GM12878 (cell line): ENCODE data around the gene SPAG9. TPM values are rescaled to one million over a fixed set of nuclear protein-coding genes. Genes with fewer than 3 reads are reported as not detected.

ENCODE experiments used
- ATAC-seq: fragments of 200-7000 bp; cut with Tn5 transposase; 3 replicates; pipeline ENCODE4 v1.9.1; 2020; ENCODE audit warnings: mild to moderate bottlenecking, moderate library complexity
- BruUV-seq: library from RNA; stranded (reverse); fragments of 400-500 nt; replicated peaks from 2 replicates; lab custom pipeline; 2021; lab: Mats Ljungman, UMichigan
- CTCF ChIA-PET: fragments of 300-600 bp; sonication (Branson Sonifier 250); formaldehyde crosslinking; extraction: SDS; loops from one replicate; lab custom pipeline; 2021; ENCODE audit warnings: inconsistent platforms; lab: Yijun Ruan, JAX
- POLR2A ChIA-PET: fragments of 350-600 bp; formaldehyde crosslinking; extraction: SDS; loops from one replicate; lab custom pipeline; 2021; ENCODE audit warnings: inconsistent platforms; lab: Charles Lee
- RAD21 ChIA-PET: fragments of 300-600 bp; sonication (Branson Sonifier 250); formaldehyde crosslinking; loops from one replicate; lab custom pipeline; 2023; ENCODE audit warnings: antibody characterized with exemption; ENCODE audit not compliant: unreplicated experiment; lab: Charles Lee
- SMC1A ChIA-PET: fragments of 300-600 bp; sonication (Branson Sonifier 250); formaldehyde crosslinking; loops from one replicate; lab custom pipeline; 2023; ENCODE audit not compliant: unreplicated experiment, uncharacterized antibody; lab: Charles Lee
- DNase-seq: peaks from one replicate; pipeline ENCODE4 v3.0.0-alpha.2; 2011; ENCODE audit warnings: low read depth, low spot score
- FAIRE-seq: peaks from 3 replicates; lab custom pipeline; 2011; peaks lifted over from hg19 to GRCh38; lab: Jason Lieb, UNC
- H2AFZ ChIP-seq: 2 replicates; pipeline ENCODE4 v1.6.0; 2011; ENCODE audit warnings: low read depth, low read length, control low read depth; ENCODE audit not compliant: control insufficient read depth
- H3K27ac ChIP-seq: 2 replicates; pipeline ENCODE4 v1.5.1; 2011; ENCODE audit warnings: control low read depth; ENCODE audit not compliant: control insufficient read depth, insufficient read depth
- H3K27me3 ChIP-seq, 2 experiments: replicated peaks in 1 of 2; 2 replicates each; pipeline versions ENCODE4 v1.6.0 to v1.6.1; 2011; ENCODE audit warnings: low read length in 1 of 2; ENCODE audit not compliant: control insufficient read depth in 2 of 2, insufficient read depth in 2 of 2
- H3K36me3 ChIP-seq, 2 experiments: 2 replicates each; pipeline ENCODE4 v1.5.1; 2011; ENCODE audit warnings: low read length in 1 of 2; ENCODE audit not compliant: control insufficient read depth in 2 of 2, insufficient read depth in 2 of 2
- H3K4me1 ChIP-seq: 2 replicates; pipeline ENCODE4 v1.6.1; 2011; ENCODE audit warnings: mild to moderate bottlenecking, low read length, moderate library complexity, mixed read lengths; ENCODE audit not compliant: control insufficient read depth, insufficient read depth
- H3K4me2 ChIP-seq: 2 replicates; pipeline ENCODE4 v1.6.0; 2011; ENCODE audit warnings: control low read depth; ENCODE audit not compliant: control insufficient read depth, insufficient read depth
- H3K4me3 ChIP-seq: fragments of 200-600 bp; sonication (generic); 2 replicates; pipeline ENCODE4 v1.5.1; 2016
- H3K79me2 ChIP-seq: 2 replicates; pipeline ENCODE4 v1.6.0; 2011; ENCODE audit warnings: low read length; ENCODE audit not compliant: control insufficient read depth, insufficient read depth
- H3K9ac ChIP-seq: 2 replicates; pipeline ENCODE4 v1.8.0; 2011; ENCODE audit warnings: low read length, control low read depth, mixed read lengths; ENCODE audit not compliant: control insufficient read depth, insufficient read depth
- H3K9me3 ChIP-seq: replicated peaks from 3 replicates; pipeline ENCODE4 v1.5.1; 2011; ENCODE audit warnings: mild to moderate bottlenecking, low read length; ENCODE audit not compliant: control insufficient read depth, insufficient read depth
- H4K20me1 ChIP-seq: 2 replicates; pipeline ENCODE4 v1.6.0; 2011; ENCODE audit not compliant: control insufficient read depth, insufficient read depth
- ATF7 ChIP-seq: fragments of 450-650 bp; IDR thresholded peaks from 2 replicates; pipeline ENCODE4 v1.6.1; 2016; ENCODE audit warnings: low read depth, mild to moderate bottlenecking
- BACH1 ChIP-seq: fragments of 450-650 bp; IDR thresholded peaks from 2 replicates; pipeline ENCODE4 v1.6.1; 2017; ENCODE audit warnings: mild to moderate bottlenecking, borderline replicate concordance
- BRCA1 ChIP-seq: IDR thresholded peaks from 2 replicates; pipeline ENCODE4 v1.6.1; 2011; ENCODE audit warnings: low read depth, low read length, improper control_type of control experiment
- CEBPB ChIP-seq, 2 experiments: fragments of 150-350 bp in 1 of 2; IDR thresholded peaks; 2 replicates each; pipeline ENCODE4 v1.6.1; 2012 to 2014; ENCODE audit warnings: low read depth in 2 of 2, low read length in 2 of 2, borderline replicate concordance in 1 of 2, inconsistent platforms in 1 of 2
- CHD1 ChIP-seq: IDR thresholded peaks from 2 replicates; pipeline ENCODE4 v1.6.1; 2012; ENCODE audit warnings: low read depth, low read length, improper control_type of control experiment
- ETV6 ChIP-seq, 2 experiments: fragments of 450-650 bp in 1 of 2; IDR thresholded peaks in 1 of 2; conservative IDR thresholded peaks in 1 of 2; 2 replicates each; pipeline ENCODE4 v1.6.1; 2014; ENCODE audit warnings: antibody characterized with exemption in 1 of 2, borderline replicate concordance in 1 of 2, low read depth in 1 of 2, mild to moderate bottlenecking in 1 of 2, moderate library complexity in 1 of 2
- EZH2 ChIP-seq: IDR thresholded peaks from 2 replicates; pipeline ENCODE4 v1.6.1; 2012; ENCODE audit warnings: low read depth, mild to moderate bottlenecking, control low read depth, inconsistent platforms, low read length, borderline replicate concordance; ENCODE audit not compliant: control insufficient read depth
- FOXK2 ChIP-seq: fragments of 450-650 bp; IDR thresholded peaks from 2 replicates; pipeline ENCODE4 v1.6.1; 2017; ENCODE audit warnings: mild to moderate bottlenecking, moderate library complexity
- IRF4 ChIP-seq: IDR thresholded peaks from 2 replicates; pipeline ENCODE4 v1.6.1; 2011; ENCODE audit warnings: low read depth, low read length
- JUND ChIP-seq: IDR thresholded peaks from 2 replicates; pipeline ENCODE4 v1.6.1; 2012; ENCODE audit warnings: low read depth, mild to moderate bottlenecking, low read length, improper control_type of control experiment, moderate library complexity
- KLF5 ChIP-seq: fragments of 450-650 bp; IDR thresholded peaks from 2 replicates; pipeline ENCODE4 v1.6.1; 2014; ENCODE audit warnings: mild to moderate bottlenecking; ENCODE audit not compliant: partially characterized antibody
- MXI1 ChIP-seq: fragments of 150-350 bp; IDR thresholded peaks from 2 replicates; pipeline ENCODE4 v1.6.1; 2011; ENCODE audit warnings: low read depth, mild to moderate bottlenecking, inconsistent platforms, low read length, improper control_type of control experiment
- MYB ChIP-seq: fragments of 150-350 bp; IDR thresholded peaks from 2 replicates; pipeline ENCODE4 v1.6.1; 2014; ENCODE audit warnings: mild to moderate bottlenecking, low read depth, low read length, borderline replicate concordance
- NBN ChIP-seq: fragments of 450-650 bp; IDR thresholded peaks from 2 replicates; pipeline ENCODE4 v1.6.1; 2016
- PAX5 ChIP-seq: IDR thresholded peaks from 2 replicates; pipeline ENCODE4 v1.6.1; 2011; ENCODE audit warnings: low read depth, low read length, borderline replicate concordance
- SPI1 ChIP-seq: IDR thresholded peaks from 2 replicates; pipeline ENCODE4 v1.6.1; 2011; ENCODE audit warnings: low read depth, mild to moderate bottlenecking, low read length, moderate library complexity, borderline replicate concordance; ENCODE audit not compliant: insufficient read depth
- TCF3 ChIP-seq: IDR thresholded peaks from 2 replicates; pipeline ENCODE4 v1.6.1; 2012; ENCODE audit warnings: low read depth, mild to moderate bottlenecking, low read length, borderline replicate concordance; ENCODE audit not compliant: insufficient read depth
- ZNF622 ChIP-seq: fragments of 450-650 bp; IDR thresholded peaks from 2 replicates; pipeline ENCODE4 v1.6.1; 2017; ENCODE audit warnings: mild to moderate bottlenecking, inconsistent platforms
- WGBS: methylation state at CpG from one replicate; pipeline ENCODE4 v1.1.6; 2016; ENCODE audit warnings: low lambda C conversion rate; ENCODE audit not compliant: insufficient replicate concordance, insufficient coverage; ENCODE audit errors: missing lambda C conversion rate; 5-methylcytosine and 5-hydroxymethylcytosine counted together
- in situ Hi-C: fragments of 300-500 bp; cut with MboI; formaldehyde crosslinking; loops from 9 replicates; pipeline ENCODE4 v1.14.3; 2018; ENCODE audit warnings: mixed read lengths
- intact Hi-C: fragments of 100-400 bp; cut with micrococcal nuclease; formaldehyde crosslinking; loops from one replicate; pipeline ENCODE4 v1.14.2; 2022; ENCODE audit not compliant: unreplicated experiment
- polyA plus RNA-seq, 11 experiments: library from polyadenylated mRNA; depleted of rRNA in 4 of 11; unstranded in 6 of 11; stranded (reverse) in 5 of 11; fragments of >200 nt; fragmentation: Nextera tagmentation in 4 of 11; fragmentation: Illumina TruSeq in 1 of 11; extraction: Ambion mirVana in 4 of 11; extraction: Trizol in 1 of 11; gene quantifications; 1 replicate in 1 of 11; 2 replicates in 10 of 11; pipeline versions ENCODE4 v1.2.1 to v1.2.3, GENCODE V29; 2011 to 2016; ENCODE audit warnings: inconsistent platforms in 2 of 11, missing spikeins in 2 of 11, low read depth in 1 of 11
- total RNA-seq, 4 experiments: library from RNA; depleted of rRNA in 3 of 4; stranded (reverse); fragments of >200 nt in 3 of 4; fragmentation: Illumina TruSeq in 1 of 4; extraction: Trizol in 1 of 4; gene quantifications; 2 replicates each; pipeline versions ENCODE4 v1.2.1 to v1.2.3, GENCODE V29; 2013 to 2021
- TF ChIP-seq, protein P1 (sequence below): IDR thresholded peaks from 2 replicates; pipeline ENCODE4 v1.6.1; 2011; ENCODE audit warnings: low read depth, mild to moderate bottlenecking, low read length, moderate library complexity, borderline replicate concordance; ENCODE audit errors: extremely low read depth
- TF ChIP-seq, protein P2 (sequence below): fragments of 450-650 bp; IDR thresholded peaks from 2 replicates; pipeline ENCODE4 v1.6.1; 2017; ENCODE audit warnings: mild to moderate bottlenecking, moderate library complexity

The SPAG9 gene
- total and polyA plus RNA-seq, 10 of the 15 experiments (the other 5 are each of a cell fraction or from before 2014, with no cell fraction given), result 6.6 to 42.0 (median 24.9) TPM

DNA sequence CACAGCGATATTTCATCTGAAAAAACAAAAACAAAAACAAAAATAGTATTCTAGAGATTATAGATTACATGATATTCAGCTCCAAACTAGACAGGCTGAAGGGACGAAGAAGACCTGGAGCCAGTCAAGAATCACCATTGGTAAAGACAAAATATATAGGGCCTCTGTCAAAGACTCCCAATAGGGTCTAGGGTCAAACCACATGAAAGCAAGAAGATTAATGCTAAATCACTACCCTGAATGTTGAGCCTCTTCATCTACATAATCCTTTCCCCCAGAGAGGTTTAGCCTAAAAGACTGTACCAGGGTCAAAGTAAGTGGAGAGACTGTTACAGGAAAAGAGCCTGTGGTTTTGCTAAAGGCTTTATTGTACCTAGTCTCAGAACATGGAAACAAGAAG, 21.9 kb upstream of the SPAG9 start (continued):
- TF ChIP-seq KLF5 (no peak), ETV6 (conservative IDR thresholded peaks at IDR 0.05 in 1 of 2, IDR thresholded peaks at IDR 0.05 in 1 of 2; ENCODE audit: borderline replicate concordance in 1 of 2, low read depth in 1 of 2) (no peak), EZH2 (no peak)

DNA sequence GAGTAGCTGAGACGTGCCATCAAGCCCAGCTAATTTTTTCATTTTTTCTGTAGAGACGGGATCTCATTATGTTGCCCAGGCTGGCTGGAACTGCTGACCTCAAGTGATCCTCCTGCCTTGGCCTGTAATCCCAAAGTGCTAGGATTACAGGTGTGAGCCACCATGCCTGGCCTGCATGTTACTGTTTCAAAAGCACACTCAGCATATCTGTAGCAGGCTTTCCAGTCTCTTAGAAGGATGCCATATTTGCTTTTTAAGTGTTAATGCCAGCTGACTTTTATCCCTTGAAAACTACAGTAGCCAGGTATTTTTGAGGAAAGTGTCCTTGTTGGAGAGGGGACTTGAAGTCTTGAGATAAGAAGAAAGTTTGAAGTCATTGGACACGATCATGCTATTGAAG, 15.3 kb upstream of the SPAG9 start:
- BruUV-seq, result no TSS peak
- intact Hi-C loops, result no loop called here
- CTCF ChIA-PET, result interaction anchor here (0.6 to 1.6 kb wide), 5 partner anchors 11 to 89 kb away, joined by 3 to 6 read pairs (median 3); partner anchors contain the start of gene NME1
- Histone ChIP-seq H4K20me1 (no peaks in the 10 kb centered on the region), H3K4me3 (no peak overlapping the region), H3K79me2 (no peaks in the 10 kb centered on the region), H3K9me3 (no peaks in the 10 kb centered on the region; the same call in 1 of the 3 replicates), H3K27ac (no peak overlapping the region), H3K27me3 (no peaks in the 10 kb centered on the region), H3K4me2 (no peak overlapping the region), H3K36me3 (no peaks in the 10 kb centered on the region), H3K4me1 (peaks cover 13% of the 10 kb centered on the region), H3K9ac (no peak overlapping the region), H2AFZ (no peak overlapping the region)
- DNase-seq (no peak), FAIRE-seq (no peak), ATAC-seq (no peak)
- RAD21 ChIA-PET, result interaction anchor here (1.0 kb wide), 1 partner anchor 17 kb away, joined by 3 read pairs; the partner anchor contains the start of gene NME1
- in situ Hi-C loops, result no loop called here
- POLR2A ChIA-PET, result interaction anchor here (0.5 to 1.6 kb wide), 3 partner anchors 13 to 62 kb away, joined by 3 to 8 read pairs (median 3); no protein-coding TSS in a partner anchor
- 64% methylated on average over 3 of the region's 3 CpGs for WGBS
- SMC1A ChIA-PET, result interaction anchor here (0.8 to 1.5 kb wide), 2 partner anchors 17 to 48 kb away, joined by 3 to 5 read pairs; partner anchors contain the start of gene NME1
- TF ChIP-seq PAX5 (no peak), JUND (no peak), IRF4 (no peak), MXI1 (no peak), ZNF622 (no peak), SPI1 (no peak), BRCA1 (no peak), MYB (no peak), ATF7 (no peak), FOXK2 (no peak), NBN (no peak), TCF3 (no peak), CHD1 (no peak), ETV6 (conservative IDR thresholded peaks at IDR 0.05 in 1 of 2, IDR thresholded peaks at IDR 0.05 in 1 of 2; ENCODE audit: borderline replicate concordance in 1 of 2, low read depth in 1 of 2) (no peak), CEBPB (IDR thresholded peaks at IDR 0.05; ENCODE audit: borderline replicate concordance in 1 of 2, low read depth in 2 of 2, low read length in 2 of 2) (no peak), BACH1 (no peak)
- TF ChIP-seq, protein P1, sequence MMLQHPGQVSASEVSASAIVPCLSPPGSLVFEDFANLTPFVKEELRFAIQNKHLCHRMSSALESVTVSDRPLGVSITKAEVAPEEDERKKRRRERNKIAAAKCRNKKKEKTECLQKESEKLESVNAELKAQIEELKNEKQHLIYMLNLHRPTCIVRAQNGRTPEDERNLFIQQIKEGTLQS, result no peak
- TF ChIP-seq, protein P2, sequence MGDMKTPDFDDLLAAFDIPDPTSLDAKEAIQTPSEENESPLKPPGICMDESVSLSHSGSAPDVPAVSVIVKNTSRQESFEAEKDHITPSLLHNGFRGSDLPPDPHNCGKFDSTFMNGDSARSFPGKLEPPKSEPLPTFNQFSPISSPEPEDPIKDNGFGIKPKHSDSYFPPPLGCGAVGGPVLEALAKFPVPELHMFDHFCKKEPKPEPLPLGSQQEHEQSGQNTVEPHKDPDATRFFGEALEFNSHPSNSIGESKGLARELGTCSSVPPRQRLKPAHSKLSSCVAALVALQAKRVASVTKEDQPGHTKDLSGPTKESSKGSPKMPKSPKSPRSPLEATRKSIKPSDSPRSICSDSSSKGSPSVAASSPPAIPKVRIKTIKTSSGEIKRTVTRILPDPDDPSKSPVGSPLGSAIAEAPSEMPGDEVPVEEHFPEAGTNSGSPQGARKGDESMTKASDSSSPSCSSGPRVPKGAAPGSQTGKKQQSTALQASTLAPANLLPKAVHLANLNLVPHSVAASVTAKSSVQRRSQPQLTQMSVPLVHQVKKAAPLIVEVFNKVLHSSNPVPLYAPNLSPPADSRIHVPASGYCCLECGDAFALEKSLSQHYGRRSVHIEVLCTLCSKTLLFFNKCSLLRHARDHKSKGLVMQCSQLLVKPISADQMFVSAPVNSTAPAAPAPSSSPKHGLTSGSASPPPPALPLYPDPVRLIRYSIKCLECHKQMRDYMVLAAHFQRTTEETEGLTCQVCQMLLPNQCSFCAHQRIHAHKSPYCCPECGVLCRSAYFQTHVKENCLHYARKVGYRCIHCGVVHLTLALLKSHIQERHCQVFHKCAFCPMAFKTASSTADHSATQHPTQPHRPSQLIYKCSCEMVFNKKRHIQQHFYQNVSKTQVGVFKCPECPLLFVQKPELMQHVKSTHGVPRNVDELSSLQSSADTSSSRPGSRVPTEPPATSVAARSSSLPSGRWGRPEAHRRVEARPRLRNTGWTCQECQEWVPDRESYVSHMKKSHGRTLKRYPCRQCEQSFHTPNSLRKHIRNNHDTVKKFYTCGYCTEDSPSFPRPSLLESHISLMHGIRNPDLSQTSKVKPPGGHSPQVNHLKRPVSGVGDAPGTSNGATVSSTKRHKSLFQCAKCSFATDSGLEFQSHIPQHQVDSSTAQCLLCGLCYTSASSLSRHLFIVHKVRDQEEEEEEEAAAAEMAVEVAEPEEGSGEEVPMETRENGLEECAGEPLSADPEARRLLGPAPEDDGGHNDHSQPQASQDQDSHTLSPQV, result no peak
